Right lobe of liver (tissue), 4 donors: ENCODE data around the gene MCM3AP.

Source experiments
- POLR2A ChIP-seq: fragments of 450-650 bp; IDR thresholded peaks from one replicate; pipeline ENCODE4 v1.6.1; 2017; ENCODE audit warnings: antibody characterized with exemption, mild to moderate bottlenecking
- TF ChIP-seq, protein P1 (sequence below), 4 donors: fragments of 200-600 bp in 3 of 4; fragments of 450-650 bp in 1 of 4; IDR thresholded peaks; one replicate each; pipeline versions ENCODE4 v1.5.1 to v1.8.0; 2016 to 2022; ENCODE audit warnings: antibody characterized with exemption in 4 of 4, mild to moderate bottlenecking in 2 of 4
- donor health status: DM: no; HTN: no; CAD: no.
- donor health status: DM: no; HTN: no; CAD: no.
- donor health status: DM: no; HTN: yes; CAD: no.

DNA sequence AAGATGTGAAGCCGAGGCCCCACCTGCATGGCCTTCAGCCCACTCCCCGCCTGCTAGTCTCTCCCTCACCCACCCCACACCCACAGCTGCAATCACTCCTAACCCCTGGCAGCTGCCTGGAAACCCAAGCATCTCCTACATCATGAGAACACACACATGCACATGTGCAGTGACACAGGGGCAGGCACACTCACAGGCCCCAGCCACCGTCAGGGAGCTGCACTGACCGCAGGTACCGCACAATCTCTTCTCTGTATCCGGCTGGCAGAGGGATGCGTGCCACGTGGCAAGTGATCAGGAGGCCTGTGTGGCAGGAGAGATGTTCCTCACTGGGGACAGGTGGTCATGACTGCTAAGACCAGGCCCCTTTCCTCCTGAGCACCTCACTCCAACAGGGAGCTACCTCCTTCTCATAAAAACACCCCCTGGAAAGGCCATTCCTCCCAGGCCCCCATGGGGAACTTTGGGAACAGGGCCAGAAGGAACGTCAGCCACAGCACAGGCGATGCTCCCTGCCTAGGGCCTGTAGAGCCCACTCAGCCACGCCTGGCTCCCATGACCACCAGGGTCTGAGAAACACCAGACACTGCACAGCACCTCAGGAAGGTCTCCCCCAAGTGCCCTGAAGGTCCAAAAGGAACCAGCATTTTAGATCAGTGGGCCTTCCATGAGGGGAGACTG is 62.8 kb downstream of the MCM3AP start:
- TF ChIP-seq, protein P1, sequence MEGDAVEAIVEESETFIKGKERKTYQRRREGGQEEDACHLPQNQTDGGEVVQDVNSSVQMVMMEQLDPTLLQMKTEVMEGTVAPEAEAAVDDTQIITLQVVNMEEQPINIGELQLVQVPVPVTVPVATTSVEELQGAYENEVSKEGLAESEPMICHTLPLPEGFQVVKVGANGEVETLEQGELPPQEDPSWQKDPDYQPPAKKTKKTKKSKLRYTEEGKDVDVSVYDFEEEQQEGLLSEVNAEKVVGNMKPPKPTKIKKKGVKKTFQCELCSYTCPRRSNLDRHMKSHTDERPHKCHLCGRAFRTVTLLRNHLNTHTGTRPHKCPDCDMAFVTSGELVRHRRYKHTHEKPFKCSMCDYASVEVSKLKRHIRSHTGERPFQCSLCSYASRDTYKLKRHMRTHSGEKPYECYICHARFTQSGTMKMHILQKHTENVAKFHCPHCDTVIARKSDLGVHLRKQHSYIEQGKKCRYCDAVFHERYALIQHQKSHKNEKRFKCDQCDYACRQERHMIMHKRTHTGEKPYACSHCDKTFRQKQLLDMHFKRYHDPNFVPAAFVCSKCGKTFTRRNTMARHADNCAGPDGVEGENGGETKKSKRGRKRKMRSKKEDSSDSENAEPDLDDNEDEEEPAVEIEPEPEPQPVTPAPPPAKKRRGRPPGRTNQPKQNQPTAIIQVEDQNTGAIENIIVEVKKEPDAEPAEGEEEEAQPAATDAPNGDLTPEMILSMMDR (IDR thresholded peaks at IDR 0.05): no peak
- TF ChIP-seq POLR2A: no peak
